B cell (primary cell): ENCODE results near the gene CEND1. TPM values are rescaled to one million over a fixed set of nuclear protein-coding genes. Genes with fewer than 3 reads are reported as not detected.

Source experiments
- ATAC-seq: fragments of 200-7000 bp; cut with Tn5 transposase; one replicate; pipeline ENCODE4 v1.10.0; 2021; ENCODE audit warnings: low read depth, mild to moderate bottlenecking, moderate number of reproducible peaks, moderate library complexity
- CTCF ChIA-PET: fragments of 350-600 bp; sonication (Branson Sonifier 250); formaldehyde crosslinking; loops from one replicate; lab custom pipeline; 2021; ENCODE audit warnings: antibody characterized with exemption, inconsistent platforms; lab: Charles Lee
- POLR2A ChIA-PET: fragments of 350-600 bp; sonication (Branson Sonifier 250); formaldehyde crosslinking; loops from one replicate; lab custom pipeline; 2021; ENCODE audit warnings: antibody characterized with exemption; lab: Charles Lee
- DNase-seq: peaks from one replicate; pipeline ENCODE4 v3.0.0; 2013
- H2AFZ ChIP-seq: 2 replicates; pipeline ENCODE4 v1.6.1; 2012; ENCODE audit warnings: mild to moderate bottlenecking, low read depth, low read length; ENCODE audit not compliant: insufficient read depth, poor library complexity, severe bottlenecking
- H3K27ac ChIP-seq, 2 donors: 1 replicate in 1 of 2; 2 replicates in 1 of 2; pipeline ENCODE4 v1.5.1; 2012 to 2013; ENCODE audit warnings: low read length in 2 of 2, mild to moderate bottlenecking in 2 of 2, moderate library complexity in 1 of 2
- H3K27me3 ChIP-seq, 4 experiments: fragments of 200-600 bp in 1 of 4; sonication (generic) in 1 of 4; replicated peaks in 1 of 4; 1 replicate in 2 of 4; 2 replicates in 2 of 4; pipeline versions ENCODE4 v1.6.1 to v1.7.0; 2013 to 2016; ENCODE audit warnings: low read length in 3 of 4, mild to moderate bottlenecking in 2 of 4, mixed read lengths in 1 of 4, moderate library complexity in 1 of 4; ENCODE audit not compliant: insufficient read depth in 4 of 4, control insufficient read depth in 3 of 4; ENCODE audit errors: control extremely low read depth in 1 of 4
- H3K36me3 ChIP-seq, 2 experiments: replicated peaks in 1 of 2; 1 replicate in 1 of 2; 2 replicates in 1 of 2; pipeline versions ENCODE4 v1.6.1 to v1.7.1; 2013; ENCODE audit warnings: low read length in 1 of 2; ENCODE audit not compliant: insufficient read depth in 2 of 2, control insufficient read depth in 1 of 2; ENCODE audit errors: control extremely low read depth in 1 of 2, extremely low read depth in 1 of 2
- H3K4me1 ChIP-seq, 2 donors: fragments of 200-600 bp in 1 of 2; sonication (generic) in 1 of 2; 1 replicate in 1 of 2; 2 replicates in 1 of 2; pipeline versions ENCODE4 v1.5.1 to v1.6.1; 2013 to 2017; ENCODE audit warnings: low read length in 2 of 2; ENCODE audit not compliant: control insufficient read depth in 2 of 2, insufficient read depth in 2 of 2
- H3K4me2 ChIP-seq: replicated peaks from 2 replicates; pipeline ENCODE3; 2012; ENCODE audit warnings: mild to moderate bottlenecking, low read depth, low read length; ENCODE audit not compliant: poor library complexity, severe bottlenecking
- H3K4me3 ChIP-seq, 5 experiments: fragments of 200-600 bp in 1 of 5; sonication (generic) in 1 of 5; 1 replicate in 3 of 5; 2 replicates in 2 of 5; pipeline versions ENCODE4 v1.5.1 to v1.7.0; 2011 to 2016; ENCODE audit warnings: low read length in 4 of 5, mild to moderate bottlenecking in 4 of 5, low read depth in 2 of 5, control low read depth in 1 of 5, moderate library complexity in 1 of 5; ENCODE audit not compliant: insufficient read depth in 1 of 5; ENCODE audit errors: control extremely low read depth in 1 of 5, extremely low read depth in 1 of 5
- H3K79me2 ChIP-seq: fragments of 200-600 bp; sonication (generic); one replicate; pipeline ENCODE4 v1.6.0; 2016; ENCODE audit warnings: low read length; ENCODE audit not compliant: control insufficient read depth, insufficient read depth
- H3K9ac ChIP-seq: fragments of 200-600 bp; sonication (generic); 2 replicates; pipeline ENCODE4 v1.6.1; 2017; ENCODE audit warnings: mild to moderate bottlenecking, low read length, moderate library complexity
- H3K9me3 ChIP-seq, 3 donors: one replicate each; pipeline versions ENCODE4 v1.6.1 to v1.7.1; 2013; ENCODE audit warnings: low read length in 2 of 3; ENCODE audit not compliant: control insufficient read depth in 2 of 3, insufficient read depth in 1 of 3; ENCODE audit errors: control extremely low read depth in 1 of 3
- H4K20me1 ChIP-seq: 2 replicates; pipeline ENCODE4 v1.6.0; 2012; ENCODE audit warnings: mild to moderate bottlenecking, low read length; ENCODE audit not compliant: insufficient read depth, control insufficient read depth, poor library complexity, severe bottlenecking
- H3K27ac Mint-ChIP-seq: one replicate; pipeline ENCODE4 v1.8.0; 2021; ENCODE audit warnings: mixed read lengths
- H3K27me3 Mint-ChIP-seq: one replicate; pipeline ENCODE4 v1.8.0; 2021; ENCODE audit warnings: mixed read lengths
- H3K4me1 Mint-ChIP-seq: one replicate; pipeline ENCODE4 v1.8.0; 2021; ENCODE audit warnings: mixed read lengths
- H3K4me3 Mint-ChIP-seq: one replicate; pipeline ENCODE4 v1.8.0; 2021; ENCODE audit warnings: mixed read lengths
- H3K9me3 Mint-ChIP-seq: one replicate; pipeline ENCODE4 v1.8.0; 2022; ENCODE audit warnings: mixed read lengths; ENCODE audit not compliant: insufficient read depth
- EZH2 ChIP-seq: IDR thresholded peaks from 2 replicates; pipeline ENCODE4 v1.6.1; 2012; ENCODE audit warnings: borderline replicate concordance, low read depth, mild to moderate bottlenecking, moderate library complexity, low read length; ENCODE audit not compliant: insufficient read depth, poor library complexity, severe bottlenecking
- whole genome bisulfite sequencing: methylation state at CpG from one replicate; pipeline ENCODE4 v1.1.5; 2013; ENCODE audit warnings: missing lambda C conversion rate; ENCODE audit not compliant: insufficient coverage; 5-methylcytosine and 5-hydroxymethylcytosine counted together
- intact Hi-C: fragments of 100-400 bp; cut with micrococcal nuclease; formaldehyde crosslinking; loops from one replicate; pipeline ENCODE4 v1.10.0; 2022
- polyA plus RNA-seq: library from polyadenylated mRNA; depleted of rRNA; stranded (reverse); fragments of >200 nt; gene quantifications from 2 replicates; pipeline ENCODE4 v1.2.3, GENCODE V29; 2012
- total RNA-seq, 2 donors: library from RNA; stranded (reverse); fragments of 120-200 nt in 1 of 2; gene quantifications; 1 replicate in 1 of 2; 2 replicates in 1 of 2; pipeline versions ENCODE4 v1.2.3 to v1.2.4, GENCODE V29; 2013 to 2022
- TF ChIP-seq, protein P1 (sequence below): fragments of 200-600 bp; IDR thresholded peaks from one replicate; pipeline ENCODE4 v1.8.0; 2022; ENCODE audit warnings: antibody characterized with exemption, mild to moderate bottlenecking

The CEND1 gene
- total and polyA plus RNA-seq, 2 donors (not counting 1 experiment from before 2014, with no cell fraction given) = 0.13 to 0.39 TPM

DNA sequence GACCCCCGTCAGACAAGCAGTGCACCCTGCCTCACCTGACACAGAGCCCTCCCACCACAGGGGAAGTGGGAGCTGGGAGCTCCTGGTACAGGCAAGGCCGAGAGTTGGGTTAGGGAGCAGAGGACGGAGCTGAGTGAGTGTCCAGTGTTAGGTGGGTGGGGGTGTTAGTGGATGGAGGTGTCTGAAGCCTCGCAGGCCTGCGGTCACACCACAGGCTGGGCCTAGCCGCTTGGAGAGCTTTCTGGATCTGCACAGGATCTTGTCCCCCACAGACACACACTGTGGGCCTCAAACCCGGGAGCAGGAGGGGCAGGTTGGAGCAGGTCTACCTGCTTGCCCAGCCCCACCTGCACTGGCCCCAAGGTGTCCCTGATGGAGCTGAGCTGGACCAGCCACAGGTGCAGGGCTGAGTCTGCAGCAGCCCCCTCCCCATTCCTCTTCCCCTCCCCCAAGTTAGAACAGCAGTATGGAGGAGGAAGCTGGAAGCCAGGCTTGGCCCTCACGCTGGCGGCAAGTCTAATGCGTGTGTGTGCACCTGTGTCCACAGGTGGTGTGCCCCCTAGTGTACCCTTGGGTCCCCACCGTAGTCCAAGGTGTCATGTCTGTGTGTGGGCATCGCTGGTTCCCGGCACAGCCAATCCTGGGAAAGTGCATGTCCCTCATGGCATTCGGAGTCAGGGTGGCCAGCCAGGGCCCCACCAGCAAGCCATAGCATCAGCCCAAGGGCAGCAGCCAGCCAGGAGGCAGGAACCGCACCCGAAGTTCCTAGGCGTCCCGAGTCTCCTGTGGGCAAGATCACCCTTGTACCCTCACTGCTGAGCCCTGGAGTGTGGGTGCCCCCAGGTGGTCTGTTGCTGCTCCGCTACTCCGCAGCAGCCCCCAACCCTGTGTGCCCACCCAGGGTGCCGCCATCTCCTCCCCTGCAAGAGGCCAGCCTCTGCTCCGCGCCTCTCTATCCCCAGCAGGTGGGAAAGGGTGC is 10.6 kb downstream of the CEND1 start:
- WGBS = 95% methylated on average over 22 of the region's 23 CpGs
- peak; percentile 18 for DNase-seq
- H3K4me1 ChIP-seq = peaks cover 12 to 24% of the 10 kb centered on the region in 2 donors
- no peak for TF ChIP-seq EZH2
- TF ChIP-seq, protein P1, sequence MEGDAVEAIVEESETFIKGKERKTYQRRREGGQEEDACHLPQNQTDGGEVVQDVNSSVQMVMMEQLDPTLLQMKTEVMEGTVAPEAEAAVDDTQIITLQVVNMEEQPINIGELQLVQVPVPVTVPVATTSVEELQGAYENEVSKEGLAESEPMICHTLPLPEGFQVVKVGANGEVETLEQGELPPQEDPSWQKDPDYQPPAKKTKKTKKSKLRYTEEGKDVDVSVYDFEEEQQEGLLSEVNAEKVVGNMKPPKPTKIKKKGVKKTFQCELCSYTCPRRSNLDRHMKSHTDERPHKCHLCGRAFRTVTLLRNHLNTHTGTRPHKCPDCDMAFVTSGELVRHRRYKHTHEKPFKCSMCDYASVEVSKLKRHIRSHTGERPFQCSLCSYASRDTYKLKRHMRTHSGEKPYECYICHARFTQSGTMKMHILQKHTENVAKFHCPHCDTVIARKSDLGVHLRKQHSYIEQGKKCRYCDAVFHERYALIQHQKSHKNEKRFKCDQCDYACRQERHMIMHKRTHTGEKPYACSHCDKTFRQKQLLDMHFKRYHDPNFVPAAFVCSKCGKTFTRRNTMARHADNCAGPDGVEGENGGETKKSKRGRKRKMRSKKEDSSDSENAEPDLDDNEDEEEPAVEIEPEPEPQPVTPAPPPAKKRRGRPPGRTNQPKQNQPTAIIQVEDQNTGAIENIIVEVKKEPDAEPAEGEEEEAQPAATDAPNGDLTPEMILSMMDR = no peak
- peaks cover 44% of the 10 kb centered on the region for H3K79me2 ChIP-seq
- Mint-ChIP-seq H3K4me1 (peaks cover 19% of the 10 kb centered on the region), H3K9me3 (no peaks in the 10 kb centered on the region), H3K27ac (peak overlapping the region; percentile 20), H3K27me3 (no peaks in the 10 kb centered on the region), H3K4me3 (peak overlapping the region; percentile 39)
- no peaks in the 10 kb centered on the region for H3K9me3 ChIP-seq
- no peaks in the 10 kb centered on the region for H3K36me3 ChIP-seq
- H3K27ac ChIP-seq = no peak overlapping the region
- POLR2A ChIA-PET = no interaction called here
- no peak overlapping the region for H2AFZ ChIP-seq
- ATAC-seq = no peak
- no peak overlapping the region for H3K4me2 ChIP-seq
- no peak overlapping the region for H3K4me3 ChIP-seq
- no peak overlapping the region for H3K9ac ChIP-seq
- H3K27me3 ChIP-seq = no peaks in the 10 kb centered on the region
- intact Hi-C loops = no loop called here
- peaks cover 45% of the 10 kb centered on the region for H4K20me1 ChIP-seq
- CTCF ChIA-PET = no interaction called here
